Left hindlimb (tissue), 1 donor: ENCODE measurements around the gene DCDC1.

Source experiments
- DNase-seq: peaks from one replicate; pipeline ENCODE4 v3.0.0-alpha.2; 2018

The DCDC1 gene

DNA sequence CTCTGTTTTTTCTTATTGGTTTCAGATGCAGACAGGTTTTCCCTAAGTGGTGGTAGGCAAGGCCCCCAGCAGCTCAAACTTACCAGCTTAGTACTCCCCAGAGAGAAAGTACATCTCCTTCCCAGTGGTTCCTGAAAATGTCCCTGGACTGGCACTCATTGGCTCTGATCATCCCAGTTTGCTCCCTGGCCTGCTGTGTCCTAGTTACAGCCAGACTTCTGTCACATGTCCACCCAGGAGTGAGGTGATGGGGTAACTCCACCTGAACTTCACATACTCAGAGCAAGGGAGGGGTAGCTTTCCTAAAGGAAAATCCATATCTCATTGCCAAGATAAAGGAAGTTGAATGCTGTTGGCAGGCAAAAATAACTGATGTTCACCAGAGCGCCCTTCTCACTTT lies 546.4 kb downstream of the DCDC1 start:
- DNase-seq: no peak

DNA sequence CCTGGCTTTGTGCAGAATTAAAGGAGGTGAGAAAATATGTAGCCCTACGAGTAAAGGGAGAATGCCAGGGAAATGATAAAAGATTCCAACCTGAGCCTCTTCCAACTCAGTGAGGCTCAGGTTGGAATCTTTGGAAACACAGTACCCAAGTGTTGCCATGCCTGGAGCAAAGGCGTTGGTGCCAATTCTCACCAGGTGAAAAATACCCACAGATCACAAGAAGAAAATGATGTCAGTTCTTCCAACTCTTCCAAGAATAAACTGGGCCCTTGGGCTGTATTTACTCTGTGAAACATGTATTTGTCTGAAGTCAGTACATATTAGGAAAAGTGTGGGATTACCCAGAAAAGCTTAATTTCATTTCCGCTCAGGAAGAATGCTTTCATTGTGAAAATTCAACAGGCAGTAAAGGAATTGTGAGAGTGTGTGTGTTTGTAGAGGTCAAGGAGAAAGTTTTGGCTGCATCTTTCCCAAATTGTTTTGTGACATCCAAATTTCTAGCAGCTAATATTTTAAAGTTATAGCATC lies 548.0 kb downstream of the DCDC1 start:
- DNase-seq: no peak

- DNase-seq: no peak
Measured at GRCh38 chr11:30818721-30819120, 550.8 kb downstream of the DCDC1 start.

DNA sequence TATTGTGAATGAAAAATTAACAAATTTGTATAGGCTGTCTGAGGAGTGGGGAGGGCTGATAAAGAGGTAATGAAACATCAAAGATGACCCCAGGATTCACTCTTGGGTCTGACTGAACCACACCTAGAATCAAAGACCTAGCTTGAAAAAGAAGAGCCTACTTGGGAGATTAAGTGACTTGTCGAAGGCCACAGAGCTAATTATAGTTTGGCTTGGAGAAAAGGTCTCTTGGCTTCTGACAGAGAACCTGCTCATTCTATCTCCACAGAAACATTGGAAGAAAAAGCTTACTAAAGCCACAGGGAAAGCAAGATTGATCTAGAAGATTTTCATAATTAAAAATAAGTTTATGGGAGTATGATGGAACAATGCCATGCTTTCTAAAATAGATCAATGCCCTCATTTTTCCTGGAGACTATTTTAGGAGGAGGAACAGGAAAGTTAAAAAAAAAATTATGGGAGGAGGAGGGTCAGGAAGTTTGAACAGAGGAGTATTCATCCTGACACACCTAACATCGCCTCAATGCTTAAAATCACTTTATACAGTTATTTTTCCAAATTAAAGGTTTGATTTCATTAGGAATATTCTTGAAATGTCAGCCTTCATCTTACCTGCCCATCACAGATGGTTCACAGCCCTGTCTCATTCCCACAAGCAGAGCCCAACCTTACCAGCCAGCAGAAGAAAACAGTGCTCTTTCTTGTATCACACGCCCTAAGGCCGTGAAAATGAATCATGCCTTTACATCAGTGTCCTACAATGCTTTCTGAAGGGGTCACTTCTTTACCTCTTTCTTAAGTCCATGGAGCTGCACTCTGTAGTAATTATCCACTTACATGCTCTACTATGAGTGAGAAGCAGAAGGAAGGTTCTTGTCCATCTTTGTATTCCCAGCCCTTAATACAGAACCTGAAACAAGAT lies 552.3 kb downstream of the DCDC1 start:
- no peak for DNase-seq

DNA sequence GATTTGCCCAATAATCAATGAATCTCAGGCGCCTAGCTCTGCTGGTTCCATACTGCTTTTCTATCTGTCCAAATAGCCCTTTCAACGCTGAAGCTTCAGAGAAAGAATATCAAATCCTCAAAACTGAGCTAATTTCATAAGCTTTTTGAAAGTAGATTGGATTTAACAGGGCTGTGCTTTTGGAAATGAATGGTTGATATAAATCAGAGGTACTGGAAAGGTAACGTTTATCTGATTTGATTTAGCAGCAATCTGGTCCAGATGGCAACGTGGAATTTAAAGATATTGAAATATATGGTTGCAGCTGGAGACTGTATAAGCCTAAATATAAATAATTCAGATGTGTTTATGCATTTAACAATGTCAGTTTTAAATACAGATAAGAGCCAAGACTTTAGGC lies 553.9 kb downstream of the DCDC1 start:
- DNase-seq: no peak

GRCh38 chr11:30814737-30815136 lies 554.8 kb downstream of the DCDC1 start:
- no peak for DNase-seq
